Nephron progenitor cell (in vitro differentiated cells): ENCODE measurements around the gene RFTN1.

Experiments
- DNase-seq: peaks from one replicate; pipeline ENCODE4 v3.0.0; 2021
- H3K27ac Mint-ChIP-seq: 2 replicates; pipeline ENCODE4 v1.8.0; 2021; ENCODE audit warnings: mild to moderate bottlenecking, moderate library complexity, mixed read lengths
- H3K27me3 Mint-ChIP-seq: 2 replicates; pipeline ENCODE4 v1.8.0; 2021; ENCODE audit warnings: mild to moderate bottlenecking, low read depth, mixed read lengths; ENCODE audit not compliant: poor library complexity
- H3K36me3 Mint-ChIP-seq: 2 replicates; pipeline ENCODE4 v1.8.0; 2021; ENCODE audit warnings: low read depth, mixed read lengths
- H3K4me1 Mint-ChIP-seq: 2 replicates; pipeline ENCODE4 v1.8.0; 2021; ENCODE audit warnings: mixed read lengths
- H3K4me3 Mint-ChIP-seq: 2 replicates; pipeline ENCODE4 v1.8.0; 2021; ENCODE audit warnings: mild to moderate bottlenecking, moderate library complexity, mixed read lengths
- H3K9me3 Mint-ChIP-seq: 2 replicates; pipeline ENCODE4 v1.8.0; 2021; ENCODE audit warnings: mild to moderate bottlenecking, moderate library complexity, mixed read lengths
- TF ChIP-seq, protein P1 (sequence below): fragments of 200-600 bp; sonication (generic); IDR thresholded peaks from 2 replicates; pipeline ENCODE4 v1.5.0; 2021; ENCODE audit warnings: antibody characterized with exemption

The RFTN1 gene

DNA sequence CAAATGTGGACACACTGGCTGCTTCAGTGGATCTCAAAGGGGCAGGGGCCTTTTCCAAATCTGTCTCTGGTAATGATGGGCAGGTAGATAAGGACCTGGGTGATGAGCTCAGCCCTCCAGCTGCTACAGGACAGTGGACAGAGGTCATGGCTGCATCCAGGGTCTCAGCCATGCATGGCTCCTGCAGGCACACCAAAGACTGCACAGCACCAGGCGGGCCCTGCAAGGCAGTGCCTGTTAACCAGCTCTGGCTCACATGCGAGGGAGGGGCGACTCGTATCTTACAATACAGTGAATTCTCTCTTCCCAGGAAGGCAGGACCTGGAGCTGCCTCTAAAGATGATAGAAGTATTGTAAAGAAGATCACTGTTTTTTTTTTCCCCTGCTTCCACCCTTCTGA lies 189.8 kb downstream of the RFTN1 start:
- TF ChIP-seq, protein P1, sequence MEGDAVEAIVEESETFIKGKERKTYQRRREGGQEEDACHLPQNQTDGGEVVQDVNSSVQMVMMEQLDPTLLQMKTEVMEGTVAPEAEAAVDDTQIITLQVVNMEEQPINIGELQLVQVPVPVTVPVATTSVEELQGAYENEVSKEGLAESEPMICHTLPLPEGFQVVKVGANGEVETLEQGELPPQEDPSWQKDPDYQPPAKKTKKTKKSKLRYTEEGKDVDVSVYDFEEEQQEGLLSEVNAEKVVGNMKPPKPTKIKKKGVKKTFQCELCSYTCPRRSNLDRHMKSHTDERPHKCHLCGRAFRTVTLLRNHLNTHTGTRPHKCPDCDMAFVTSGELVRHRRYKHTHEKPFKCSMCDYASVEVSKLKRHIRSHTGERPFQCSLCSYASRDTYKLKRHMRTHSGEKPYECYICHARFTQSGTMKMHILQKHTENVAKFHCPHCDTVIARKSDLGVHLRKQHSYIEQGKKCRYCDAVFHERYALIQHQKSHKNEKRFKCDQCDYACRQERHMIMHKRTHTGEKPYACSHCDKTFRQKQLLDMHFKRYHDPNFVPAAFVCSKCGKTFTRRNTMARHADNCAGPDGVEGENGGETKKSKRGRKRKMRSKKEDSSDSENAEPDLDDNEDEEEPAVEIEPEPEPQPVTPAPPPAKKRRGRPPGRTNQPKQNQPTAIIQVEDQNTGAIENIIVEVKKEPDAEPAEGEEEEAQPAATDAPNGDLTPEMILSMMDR: no peak
- H3K9me3 Mint-ChIP-seq: peaks cover 3% of the 10 kb centered on the region
- no peak overlapping the region for H3K4me3 Mint-ChIP-seq
- H3K27me3 Mint-ChIP-seq: peaks cover 3% of the 10 kb centered on the region
- peaks cover 42% of the 10 kb centered on the region for H3K36me3 Mint-ChIP-seq
- DNase-seq: no peak
- no peak overlapping the region for H3K27ac Mint-ChIP-seq
- H3K4me1 Mint-ChIP-seq: no peaks in the 10 kb centered on the region

DNA sequence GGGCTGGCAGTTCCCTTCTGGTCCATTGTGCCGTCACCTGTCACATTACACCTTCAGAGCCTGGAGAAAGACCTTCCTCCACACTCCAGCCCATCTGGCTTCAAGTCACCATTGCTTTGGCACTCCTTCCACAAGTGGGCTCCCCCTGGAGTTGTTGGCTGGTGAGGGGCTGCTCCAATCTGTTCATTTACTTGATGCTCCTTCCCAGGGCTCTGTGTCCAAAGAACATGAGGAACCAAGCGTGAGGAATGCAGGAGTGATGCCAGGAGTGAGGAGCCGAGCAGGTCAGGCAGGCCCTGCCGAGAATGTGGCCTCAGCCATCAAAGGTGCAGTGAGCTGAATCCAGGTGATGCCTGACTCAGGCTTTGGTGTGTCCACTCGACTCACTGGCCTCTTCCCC lies 191.3 kb downstream of the RFTN1 start:
- peaks cover 3% of the 10 kb centered on the region for H3K27me3 Mint-ChIP-seq
- H3K4me3 Mint-ChIP-seq: no peak overlapping the region
- no peaks in the 10 kb centered on the region for H3K9me3 Mint-ChIP-seq
- TF ChIP-seq, protein P1: no peak
- H3K27ac Mint-ChIP-seq: no peak overlapping the region
- H3K36me3 Mint-ChIP-seq: peaks cover 35% of the 10 kb centered on the region
- H3K4me1 Mint-ChIP-seq: peaks cover 4% of the 10 kb centered on the region
- DNase-seq: no peak

DNA sequence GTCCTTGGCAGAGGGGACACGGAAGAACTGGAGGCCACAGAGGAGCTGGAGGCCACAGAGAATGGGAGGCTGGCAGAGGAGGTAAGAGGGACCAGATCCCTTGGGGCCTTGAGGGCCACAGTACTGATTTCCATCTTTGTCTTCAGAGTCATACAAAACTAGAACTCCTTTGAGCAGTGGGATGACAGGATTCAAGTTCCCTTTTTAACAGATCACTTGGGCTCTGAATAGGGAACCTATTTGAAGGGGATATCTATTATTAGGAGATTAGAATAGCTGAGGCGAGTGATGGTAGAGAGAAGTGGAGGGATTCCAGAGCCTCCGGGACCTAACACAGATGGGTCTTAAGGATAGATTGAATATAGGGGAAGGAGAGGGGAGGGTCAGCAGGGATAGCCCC lies 192.8 kb downstream of the RFTN1 start:
- H3K27ac Mint-ChIP-seq: peak overlapping the region; percentile 69
- no peak overlapping the region for H3K4me3 Mint-ChIP-seq

DNA sequence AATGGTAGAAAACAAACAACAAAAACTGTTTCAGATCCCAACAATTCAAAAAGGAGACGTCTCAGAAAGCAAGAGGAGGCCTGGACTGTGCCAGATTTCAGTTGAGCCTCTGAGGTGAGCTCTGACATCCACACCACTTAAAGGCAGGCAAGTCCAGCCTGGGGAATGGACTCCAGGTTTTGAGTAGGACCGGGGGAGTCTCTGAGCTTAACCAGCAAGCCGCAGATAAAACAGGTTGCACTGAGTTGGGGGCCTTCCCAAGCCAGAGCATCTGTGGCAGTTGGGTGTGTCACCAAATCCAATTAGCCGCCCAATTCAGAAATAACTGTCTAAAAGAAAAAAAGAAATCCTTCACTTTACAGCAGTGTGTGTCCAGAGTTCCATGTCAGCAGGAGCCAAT lies 193.8 kb downstream of the RFTN1 start:
- Mint-ChIP-seq H3K36me3 (peaks cover 51% of the 10 kb centered on the region), H3K4me1 (peaks cover 10% of the 10 kb centered on the region), H3K27me3 (peaks cover 5% of the 10 kb centered on the region), H3K4me3 (no peak overlapping the region), H3K27ac (peak overlapping the region; percentile 59), H3K9me3 (no peaks in the 10 kb centered on the region)
- no peak for DNase-seq
- TF ChIP-seq, protein P1: no peak

More for the DNA sequence above, 192.8 kb downstream of the RFTN1 start:
- DNase-seq: no peak
- H3K36me3 Mint-ChIP-seq: peaks cover 47% of the 10 kb centered on the region
- no peaks in the 10 kb centered on the region for H3K9me3 Mint-ChIP-seq
- TF ChIP-seq, protein P1: no peak
- peaks cover 6% of the 10 kb centered on the region for H3K4me1 Mint-ChIP-seq
- peaks cover 3% of the 10 kb centered on the region for H3K27me3 Mint-ChIP-seq

DNA sequence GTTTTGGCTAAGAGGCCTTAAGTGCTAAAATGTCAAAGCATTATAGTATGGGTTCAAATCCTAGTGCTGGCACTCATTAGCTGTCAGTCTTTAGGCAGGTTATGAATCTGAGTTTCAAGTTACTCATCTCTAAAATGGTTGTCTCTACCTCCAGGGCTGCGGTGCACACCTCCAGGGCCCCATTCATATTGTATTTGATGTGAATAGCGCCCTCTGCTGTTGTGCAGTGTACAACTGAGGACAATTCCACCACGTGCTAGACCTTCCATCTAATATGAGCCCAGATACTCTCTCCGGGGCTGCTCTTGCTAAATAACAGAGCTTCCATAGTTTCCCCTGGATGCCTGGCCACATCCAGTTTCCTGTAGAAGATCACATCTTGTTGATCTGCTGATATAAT lies 194.2 kb downstream of the RFTN1 start:
- peaks cover 5% of the 10 kb centered on the region for H3K27me3 Mint-ChIP-seq

DNA sequence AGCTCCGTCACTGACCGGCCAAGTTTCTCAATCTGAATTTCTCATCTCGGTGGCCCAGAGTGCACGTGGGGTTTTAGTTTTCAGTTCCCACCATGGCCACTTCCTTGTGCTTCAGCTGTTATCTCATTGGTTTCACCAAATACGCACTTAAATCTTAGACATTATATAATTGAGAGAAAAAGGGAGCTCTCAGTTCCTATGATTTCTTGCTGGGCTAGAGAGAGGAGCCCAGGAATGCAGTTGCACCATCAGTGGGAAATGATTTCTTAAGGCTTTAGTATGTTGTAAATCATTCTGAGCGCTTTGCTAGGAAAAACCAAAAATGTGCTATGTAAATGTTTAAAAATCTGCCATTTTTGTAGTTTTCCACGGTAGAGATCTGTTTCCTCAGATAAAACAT lies 195.3 kb downstream of the RFTN1 start:
- peaks cover 2% of the 10 kb centered on the region for H3K27me3 Mint-ChIP-seq
- peaks cover 51% of the 10 kb centered on the region for H3K36me3 Mint-ChIP-seq
- H3K9me3 Mint-ChIP-seq: no peaks in the 10 kb centered on the region
- H3K4me3 Mint-ChIP-seq: no peak overlapping the region
- no peak overlapping the region for H3K27ac Mint-ChIP-seq
- no peak for DNase-seq
- H3K4me1 Mint-ChIP-seq: peaks cover 10% of the 10 kb centered on the region
- TF ChIP-seq, protein P1: no peak

More for the DNA sequence above, 194.2 kb downstream of the RFTN1 start:
- Mint-ChIP-seq H3K36me3 (peaks cover 51% of the 10 kb centered on the region), H3K9me3 (no peaks in the 10 kb centered on the region), H3K4me3 (no peak overlapping the region), H3K4me1 (peaks cover 10% of the 10 kb centered on the region), H3K27ac (peak overlapping the region; percentile 59)
- TF ChIP-seq, protein P1: peak; percentile 26
- DNase-seq: no peak
